Putamen (tissue), 1 donor: ENCODE results near the gene PIGV.

ENCODE experiments used
- DNase-seq: peaks from one replicate; pipeline ENCODE4 v3.0.0-alpha.2; 2016; ENCODE audit warnings: low spot score

PIGV gene

GRCh38 chr1:26787706-26788514, at the start of gene PIGV:
PIGV (plus strand) TSS chr1:26787950; CDS start chr1:26790816, 2,866 bp downstream.
- peak; percentile 90 for DNase-seq

GRCh38 chr1:26739329-26739914, 48.3 kb upstream of the PIGV start:
- no peak for DNase-seq

- no peak for DNase-seq
Observed at GRCh38 chr1:26740023-26740634, 47.6 kb upstream of the PIGV start.

- no peak for DNase-seq
Observed at GRCh38 chr1:26740952-26741351, 46.8 kb upstream of the PIGV start.

GRCh38 chr1:26743426-26744059, 44.2 kb upstream of the PIGV start:
- DNase-seq: no peak

- peak; percentile 72 for DNase-seq
Observed at GRCh38 chr1:26744075-26744959, 43.4 kb upstream of the PIGV start.

- DNase-seq: no peak
Observed at GRCh38 chr1:26745191-26745590, 42.6 kb upstream of the PIGV start.

GRCh38 chr1:26747048-26747447, 40.7 kb upstream of the PIGV start:
- DNase-seq: no peak

GRCh38 chr1:26748351-26748750, 39.4 kb upstream of the PIGV start:
- no peak for DNase-seq

- no peak for DNase-seq
Observed at GRCh38 chr1:26749458-26749857, 38.3 kb upstream of the PIGV start.

GRCh38 chr1:26750428-26750827, 37.3 kb upstream of the PIGV start:
- no peak for DNase-seq

- no peak for DNase-seq
Observed at GRCh38 chr1:26752519-26752918, 35.2 kb upstream of the PIGV start.

- DNase-seq: no peak
Observed at GRCh38 chr1:26754086-26754874, 33.5 kb upstream of the PIGV start.

- DNase-seq: no peak
Observed at GRCh38 chr1:26758358-26758757, 29.4 kb upstream of the PIGV start.

GRCh38 chr1:26759531-26759930, 28.2 kb upstream of the PIGV start:
- no peak for DNase-seq

- DNase-seq: no peak
Observed at GRCh38 chr1:26761217-26761616, 26.5 kb upstream of the PIGV start.

GRCh38 chr1:26767714-26768113, 20.0 kb upstream of the PIGV start:
- DNase-seq: no peak

GRCh38 chr1:26768755-26769154, 19.0 kb upstream of the PIGV start:
- DNase-seq: no peak

- no peak for DNase-seq
Observed at GRCh38 chr1:26771285-26771642, 16.5 kb upstream of the PIGV start.

GRCh38 chr1:26771643-26772321, 16.0 kb upstream of the PIGV start:
- peak; percentile 49 for DNase-seq
